Pancreas (tissue), 10 donors: ENCODE data around the gene ALKBH5. TPM values are rescaled to one million over a fixed set of nuclear protein-coding genes. Genes with fewer than 3 reads are reported as not detected.

Source experiments
- ATAC-seq, 4 donors: fragments of 200-7000 bp; cut with Tn5 transposase; one replicate each; pipeline versions ENCODE4 v1.8.0 to v1.9.1; 2020; ENCODE audit warnings: mild to moderate bottlenecking in 4 of 4, moderate library complexity in 4 of 4
- DNase-seq, 6 donors: peaks; one replicate each; pipeline ENCODE4 v3.0.0-alpha.2; 2020
- FAIRE-seq: peaks from 2 replicates; lab custom pipeline; 2012; peaks lifted over from hg19 to GRCh38; lab: Jason Lieb, UNC
- H3K27ac ChIP-seq, 4 donors: fragments of 200-600 bp; sonication (generic); 1 replicate in 3 of 4; 2 replicates in 1 of 4; pipeline versions ENCODE4 v1.5.0 to v1.8.0; 2020
- H3K27me3 ChIP-seq, 4 donors: fragments of 200-600 bp; one replicate each; pipeline ENCODE4 v1.8.0; 2021
- H3K36me3 ChIP-seq, 3 donors: fragments of 200-600 bp; sonication (generic) in 1 of 3; one replicate each; pipeline versions ENCODE4 v1.5.0 to v1.8.0; 2020 to 2021
- H3K4me1 ChIP-seq, 3 donors: fragments of 200-600 bp; one replicate each; pipeline ENCODE4 v1.8.0; 2021
- H3K4me3 ChIP-seq, 4 donors: fragments of 200-600 bp; sonication (generic) in 2 of 4; one replicate each; pipeline versions ENCODE4 v1.5.0 to v1.8.0; 2020 to 2021
- H3K9me3 ChIP-seq, 4 donors: fragments of 200-600 bp; one replicate each; pipeline ENCODE4 v1.8.0; 2021
- WGBS, 2 donors: extraction: QIAGEN DNeasy Blood & Tissue Kit; methylation state at CpG; one replicate each; pipeline ENCODE4 v1.1.7; 2013; 5-methylcytosine and 5-hydroxymethylcytosine counted together
- intact Hi-C, 3 donors: fragments of 100-400 bp; cut with DNase I; formaldehyde crosslinking; loops; one replicate each; pipeline versions ENCODE4 v1.11.1 to v1.14.2; 2022
- polyA plus RNA-seq, 2 donors: library from polyadenylated mRNA; stranded (reverse); fragments of 200-250 nt; gene quantifications; one replicate each; pipeline ENCODE4 v1.2.3, GENCODE V29; 2013
- total RNA-seq, 6 donors: library from RNA; stranded (reverse); fragmentation: NEBNext Ultra II Directional in 4 of 6; extraction: Animal tissue kit (Norgen Biotek cat#: 25700) in 4 of 6; gene quantifications; one replicate each; pipeline versions ENCODE4 v1.2.1 to v1.2.4, GENCODE V29; 2021 to 2023
- TF ChIP-seq, protein P1 (sequence below), 4 donors: fragments of 200-600 bp; sonication (generic) in 3 of 4; IDR thresholded peaks; one replicate each; pipeline versions ENCODE4 v1.5.0 to v1.8.0; 2021; ENCODE audit warnings: antibody characterized with exemption in 4 of 4
- donor health status: healthy with polysubstance abuse.
- donor health status: DM: no; HTN: no; CAD: no; lungs with moderate emphysema.
- donor health status: DM: no; HTN: no; CAD: no.
- donor health status: control.
- donor health status: control.
- donor health status: Bipolar disorder and iron deficiency.
- donor health status: DM: yes; HTN: yes; CAD: no.
- donor health status: DM: no; HTN: no; CAD: no.
- donor health status: DM: no; HTN: no; CAD: no.
- donor health status: DM: yes; HTN: yes; CAD: no.

Gene ALKBH5
- total and polyA plus RNA-seq, 8 donors, result 14.2 to 49.6 (median 40.2) TPM

DNA sequence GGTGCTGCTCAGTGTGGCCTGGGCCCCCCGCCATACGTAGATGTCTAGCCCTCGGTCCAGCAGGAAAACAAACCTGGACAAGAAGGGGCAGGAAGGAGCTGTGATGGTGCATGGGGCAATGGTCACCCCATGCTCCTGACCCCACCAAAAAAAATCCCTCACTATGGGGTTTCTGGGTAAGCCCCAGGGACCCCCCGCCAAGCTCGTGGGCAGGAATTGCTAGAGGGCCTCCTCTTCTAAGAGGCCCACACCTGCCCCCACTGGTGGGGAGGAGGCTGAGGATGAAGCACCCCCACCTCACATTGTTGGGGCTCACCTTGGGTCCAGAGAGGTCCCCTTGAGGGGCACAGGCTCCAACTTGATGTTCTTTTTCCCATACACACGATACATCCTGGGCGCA lies 65.2 kb downstream of the ALKBH5 start:
- WGBS, 2 donors, result 89 to 94% methylated on average over 7 of the region's 7 CpGs
- H3K9me3 ChIP-seq, result no peaks in the 10 kb centered on the region
- no peaks in the 10 kb centered on the region for H3K27me3 ChIP-seq
- intact Hi-C loops, result no loop called here
- peaks cover 13 to 65% (median 40%) of the 10 kb centered on the region in 3 donors for H3K36me3 ChIP-seq
- no peak overlapping the region for H3K4me3 ChIP-seq
- H3K27ac ChIP-seq, result no peak overlapping the region
- TF ChIP-seq, protein P1, sequence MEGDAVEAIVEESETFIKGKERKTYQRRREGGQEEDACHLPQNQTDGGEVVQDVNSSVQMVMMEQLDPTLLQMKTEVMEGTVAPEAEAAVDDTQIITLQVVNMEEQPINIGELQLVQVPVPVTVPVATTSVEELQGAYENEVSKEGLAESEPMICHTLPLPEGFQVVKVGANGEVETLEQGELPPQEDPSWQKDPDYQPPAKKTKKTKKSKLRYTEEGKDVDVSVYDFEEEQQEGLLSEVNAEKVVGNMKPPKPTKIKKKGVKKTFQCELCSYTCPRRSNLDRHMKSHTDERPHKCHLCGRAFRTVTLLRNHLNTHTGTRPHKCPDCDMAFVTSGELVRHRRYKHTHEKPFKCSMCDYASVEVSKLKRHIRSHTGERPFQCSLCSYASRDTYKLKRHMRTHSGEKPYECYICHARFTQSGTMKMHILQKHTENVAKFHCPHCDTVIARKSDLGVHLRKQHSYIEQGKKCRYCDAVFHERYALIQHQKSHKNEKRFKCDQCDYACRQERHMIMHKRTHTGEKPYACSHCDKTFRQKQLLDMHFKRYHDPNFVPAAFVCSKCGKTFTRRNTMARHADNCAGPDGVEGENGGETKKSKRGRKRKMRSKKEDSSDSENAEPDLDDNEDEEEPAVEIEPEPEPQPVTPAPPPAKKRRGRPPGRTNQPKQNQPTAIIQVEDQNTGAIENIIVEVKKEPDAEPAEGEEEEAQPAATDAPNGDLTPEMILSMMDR (IDR thresholded peaks at IDR 0.05), result no peak
- DNase-seq, result peak in 1 of 6 donors; percentile 48
- FAIRE-seq, result no peak
- ATAC-seq, result no peak
- H3K4me1 ChIP-seq, result no peaks in the 10 kb centered on the region

DNA sequence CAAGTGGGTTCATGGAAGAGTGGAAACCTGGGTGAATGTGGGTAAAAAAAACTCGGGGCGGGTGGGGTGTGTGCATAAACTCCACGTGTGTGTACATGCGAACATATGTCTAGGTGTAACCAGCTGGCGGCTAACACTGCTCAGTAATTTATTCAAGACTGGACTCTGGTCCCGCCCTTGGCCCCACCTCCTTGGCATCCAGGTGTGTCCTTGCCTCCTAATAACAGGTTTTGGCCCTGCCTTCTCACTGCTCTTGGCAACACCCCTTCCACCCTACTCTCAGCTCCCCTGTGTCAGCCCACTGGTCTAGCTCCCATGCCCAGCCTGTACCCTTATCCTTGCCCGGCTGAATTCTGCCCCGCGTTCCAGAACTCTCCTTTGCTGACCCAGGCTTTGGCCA lies 66.6 kb downstream of the ALKBH5 start:
- no peak overlapping the region for H3K27ac ChIP-seq
- no peaks in the 10 kb centered on the region for H3K4me1 ChIP-seq
- no peaks in the 10 kb centered on the region for H3K27me3 ChIP-seq
- ATAC-seq (peak; percentile 58 to 86 (median 70)), FAIRE-seq (no peak), DNase-seq (peak in 4 of 6 donors; percentile 73 to 82 (median 79))
- no peak overlapping the region for H3K4me3 ChIP-seq
- TF ChIP-seq, protein P1 (IDR thresholded peaks at IDR 0.05), result no peak
- peaks cover 13 to 70% (median 49%) of the 10 kb centered on the region in 3 donors for H3K36me3 ChIP-seq
- WGBS, 2 donors, result 45 to 56% methylated on average over 9 of the region's 9 CpGs
- intact Hi-C loops, result no loop called here
- no peaks in the 10 kb centered on the region for H3K9me3 ChIP-seq

DNA sequence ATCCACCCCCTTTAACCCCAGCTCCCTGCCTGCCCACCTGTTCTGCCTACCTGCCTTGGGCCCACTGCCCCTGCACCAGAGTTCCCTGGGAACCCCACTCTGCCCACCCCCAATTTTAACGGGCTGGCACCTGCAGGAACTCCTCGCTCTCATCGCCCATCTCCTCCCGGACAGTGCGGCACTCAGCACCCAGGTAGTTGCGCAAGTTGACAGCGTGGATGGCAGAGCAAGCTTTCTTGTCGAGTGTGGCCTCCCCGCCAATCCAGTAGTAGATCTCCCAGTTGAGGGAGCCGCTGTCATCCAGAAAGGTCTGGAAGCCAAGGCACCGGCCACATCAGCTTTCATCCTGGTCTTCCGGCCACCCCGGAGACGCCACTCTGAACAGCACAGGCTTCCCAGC lies 67.1 kb downstream of the ALKBH5 start:
- H3K9me3 ChIP-seq, result no peaks in the 10 kb centered on the region
- TF ChIP-seq, protein P1 (IDR thresholded peaks at IDR 0.05), result no peak
- 91 to 93% methylated on average over 14 of the region's 14 CpGs for WGBS, 2 donors
- DNase-seq (no peak), FAIRE-seq (no peak), ATAC-seq (no peak)
- intact Hi-C loops, result no loop called here
- no peaks in the 10 kb centered on the region for H3K4me1 ChIP-seq
- H3K27me3 ChIP-seq, result no peaks in the 10 kb centered on the region
- H3K36me3 ChIP-seq, result peaks cover 9 to 65% (median 45%) of the 10 kb centered on the region in 3 donors
- no peak overlapping the region for H3K4me3 ChIP-seq
- H3K27ac ChIP-seq, result no peak overlapping the region

DNA sequence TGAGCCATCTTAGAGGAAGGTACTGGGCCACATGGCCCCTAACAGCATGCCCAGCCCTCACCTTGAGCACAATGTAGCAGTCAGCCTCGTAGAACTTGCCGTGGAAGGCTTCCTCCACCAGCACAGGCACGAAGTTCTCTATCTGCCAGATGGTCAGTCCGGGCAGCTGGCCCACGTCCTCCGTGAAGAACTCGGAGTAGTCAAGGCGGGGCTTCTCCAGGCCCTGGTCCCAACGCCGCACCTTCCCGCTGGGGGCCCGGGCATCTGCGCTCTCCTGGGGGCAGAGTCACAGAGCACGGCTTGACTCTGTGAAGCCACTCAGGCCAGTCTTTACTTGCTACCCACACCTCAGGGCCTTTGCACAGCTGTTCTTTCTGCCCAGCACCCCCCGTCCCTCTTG lies 67.6 kb downstream of the ALKBH5 start:
- H3K4me3 ChIP-seq, result no peak overlapping the region
- no peak overlapping the region for H3K27ac ChIP-seq
- no peak for ATAC-seq
- H3K4me1 ChIP-seq, result peaks cover 0 to 1% (median under 1%) of the 10 kb centered on the region in 3 donors
- DNase-seq, result no peak
- no peak for FAIRE-seq
- TF ChIP-seq, protein P1 (IDR thresholded peaks at IDR 0.05), result no peak
- 79 to 80% methylated on average over 15 of the region's 15 CpGs for WGBS, 2 donors
- peaks cover 8 to 60% (median 41%) of the 10 kb centered on the region in 3 donors for H3K36me3 ChIP-seq
- H3K27me3 ChIP-seq, result no peaks in the 10 kb centered on the region
- H3K9me3 ChIP-seq, result no peaks in the 10 kb centered on the region
- intact Hi-C loops, result no loop called here

DNA sequence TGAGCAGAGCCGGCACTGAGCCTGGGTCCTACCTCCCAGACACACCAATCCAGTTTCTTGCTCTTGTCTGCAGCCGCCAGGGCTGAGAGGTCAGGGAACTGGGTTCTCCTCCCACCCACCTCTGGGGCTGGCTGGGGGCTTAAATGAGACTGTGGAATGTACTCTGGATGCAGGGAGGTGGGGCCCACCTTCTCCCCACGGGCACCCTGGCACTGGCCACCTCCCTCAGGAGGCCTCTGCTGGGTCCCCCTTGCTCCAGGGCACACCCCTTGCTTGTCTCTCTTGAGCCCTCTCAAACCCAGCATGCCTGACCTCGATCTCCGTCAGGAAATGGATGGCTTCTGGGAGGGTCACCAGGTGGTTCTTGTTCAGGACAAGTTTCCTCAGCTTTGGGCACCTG lies 68.5 kb downstream of the ALKBH5 start:
- Histone ChIP-seq H3K9me3 (no peaks in the 10 kb centered on the region), H3K4me3 (no peak overlapping the region), H3K27me3 (no peaks in the 10 kb centered on the region), H3K27ac (no peak overlapping the region), H3K36me3 (peaks cover 8 to 54% (median 41%) of the 10 kb centered on the region in 3 donors), H3K4me1 (peaks cover 0 to 11% (median 10%) of the 10 kb centered on the region in 3 donors)
- 76 to 80% methylated on average over 5 of the region's 5 CpGs for WGBS, 2 donors
- no peak for FAIRE-seq
- DNase-seq, result no peak
- TF ChIP-seq, protein P1 (IDR thresholded peaks at IDR 0.05), result no peak
- ATAC-seq, result no peak
- intact Hi-C loops, result no loop called here
